ENCODE results near the gene ABCA1. TPM values are rescaled to one million over a fixed set of nuclear protein-coding genes. Genes with fewer than 3 reads are reported as not detected.
"Not testable (repeated sequence)": the region's sequence is repeated elsewhere in the genome, so short reads cannot be mapped to it uniquely, and the experiment has no call there.

The ABCA1 gene
- polyA plus RNA-seq, 1 experiment: 29.6 TPM

DNA sequence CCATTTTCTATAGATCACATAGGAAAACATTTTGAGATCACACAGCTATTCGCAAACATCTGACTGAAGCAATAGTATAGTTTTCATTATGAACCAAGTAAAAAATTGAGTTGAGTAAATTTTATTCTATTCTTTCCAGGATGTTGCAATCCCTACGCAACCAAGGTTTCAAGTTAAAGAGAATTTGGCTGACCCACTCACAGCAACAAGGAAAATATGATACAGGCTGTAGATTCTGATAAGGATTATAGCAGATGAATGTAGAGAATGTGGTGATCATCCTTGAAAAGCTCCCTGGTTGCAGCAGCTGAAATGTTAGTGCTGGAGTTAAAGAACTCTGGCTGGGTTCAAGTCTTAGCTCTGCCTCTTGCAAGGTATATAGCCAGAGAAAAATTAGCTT, 4.7 kb downstream of the ABCA1 start:
- POLR2A ChIA-PET: interaction anchor here (0.9 to 1.0 kb wide), 2 partner anchors 51 to 59 kb away, joined by 3 read pairs; no protein-coding TSS in a partner anchor

DNA sequence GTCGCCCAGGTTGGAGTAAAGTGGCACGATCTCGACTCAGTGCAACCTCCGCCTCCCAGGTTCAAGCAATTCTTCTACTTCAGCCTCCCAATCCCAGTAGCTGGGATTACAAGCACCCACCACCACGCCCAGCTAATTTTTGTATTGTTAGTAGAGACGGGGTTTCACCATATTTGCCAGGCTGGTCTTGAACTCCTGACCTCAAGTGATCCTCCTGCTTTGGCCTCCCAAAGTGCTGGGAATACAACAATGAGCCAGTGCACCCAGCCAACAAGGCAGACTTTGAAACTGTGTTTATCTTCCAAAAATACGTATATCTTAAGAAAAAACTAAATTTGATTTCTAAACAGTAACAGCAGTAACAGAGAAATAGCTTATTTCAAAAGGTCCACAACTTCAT, 5.2 kb downstream of the ABCA1 start:
- ChIA-PET CTCF (interaction anchor here (1.0 to 1.5 kb wide), 4 partner anchors 10 to 494 kb away, joined by 3 to 15 read pairs (median 3); no protein-coding TSS in a partner anchor), POLR2A (interaction anchor here (0.9 to 1.0 kb wide), 2 partner anchors 50 to 58 kb away, joined by 3 read pairs; no protein-coding TSS in a partner anchor)
- DNase-seq (ENCODE audit: low read depth, low spot score); H3K9me3 ChIP-seq (ENCODE audit: control insufficient read depth, insufficient read depth, low read length); H3K27ac ChIP-seq (ENCODE audit: low read depth, low read length); H3K27me3 ChIP-seq (ENCODE audit: control insufficient read depth, insufficient read depth, low read length); H3K4me3 ChIP-seq (ENCODE audit: low read depth, low read length): not testable (repeated sequence)

More for the DNA sequence above, 4.7 kb downstream of the ABCA1 start:
- H3K9me3 ChIP-seq (ENCODE audit: control insufficient read depth, insufficient read depth, low read length): no peaks in the 10 kb centered on the region; the same call in 1 of the 2 replicates
- no peak overlapping the region for H3K27ac ChIP-seq (ENCODE audit: low read depth, low read length)
- CTCF ChIA-PET: interaction anchor here (1.0 to 1.5 kb wide), 4 partner anchors 10 to 493 kb away, joined by 3 to 15 read pairs (median 3); no protein-coding TSS in a partner anchor
- no peaks in the 10 kb centered on the region for H3K27me3 ChIP-seq (ENCODE audit: control insufficient read depth, insufficient read depth, low read length)
- peak; percentile 59 for DNase-seq (ENCODE audit: low read depth, low spot score)
- TF ChIP-seq, protein P1, sequence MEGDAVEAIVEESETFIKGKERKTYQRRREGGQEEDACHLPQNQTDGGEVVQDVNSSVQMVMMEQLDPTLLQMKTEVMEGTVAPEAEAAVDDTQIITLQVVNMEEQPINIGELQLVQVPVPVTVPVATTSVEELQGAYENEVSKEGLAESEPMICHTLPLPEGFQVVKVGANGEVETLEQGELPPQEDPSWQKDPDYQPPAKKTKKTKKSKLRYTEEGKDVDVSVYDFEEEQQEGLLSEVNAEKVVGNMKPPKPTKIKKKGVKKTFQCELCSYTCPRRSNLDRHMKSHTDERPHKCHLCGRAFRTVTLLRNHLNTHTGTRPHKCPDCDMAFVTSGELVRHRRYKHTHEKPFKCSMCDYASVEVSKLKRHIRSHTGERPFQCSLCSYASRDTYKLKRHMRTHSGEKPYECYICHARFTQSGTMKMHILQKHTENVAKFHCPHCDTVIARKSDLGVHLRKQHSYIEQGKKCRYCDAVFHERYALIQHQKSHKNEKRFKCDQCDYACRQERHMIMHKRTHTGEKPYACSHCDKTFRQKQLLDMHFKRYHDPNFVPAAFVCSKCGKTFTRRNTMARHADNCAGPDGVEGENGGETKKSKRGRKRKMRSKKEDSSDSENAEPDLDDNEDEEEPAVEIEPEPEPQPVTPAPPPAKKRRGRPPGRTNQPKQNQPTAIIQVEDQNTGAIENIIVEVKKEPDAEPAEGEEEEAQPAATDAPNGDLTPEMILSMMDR (IDR thresholded peaks at IDR 0.05; ENCODE audit: low read depth, low read length): no peak
- no peak overlapping the region for H3K4me3 ChIP-seq (ENCODE audit: low read depth, low read length)

DNA sequence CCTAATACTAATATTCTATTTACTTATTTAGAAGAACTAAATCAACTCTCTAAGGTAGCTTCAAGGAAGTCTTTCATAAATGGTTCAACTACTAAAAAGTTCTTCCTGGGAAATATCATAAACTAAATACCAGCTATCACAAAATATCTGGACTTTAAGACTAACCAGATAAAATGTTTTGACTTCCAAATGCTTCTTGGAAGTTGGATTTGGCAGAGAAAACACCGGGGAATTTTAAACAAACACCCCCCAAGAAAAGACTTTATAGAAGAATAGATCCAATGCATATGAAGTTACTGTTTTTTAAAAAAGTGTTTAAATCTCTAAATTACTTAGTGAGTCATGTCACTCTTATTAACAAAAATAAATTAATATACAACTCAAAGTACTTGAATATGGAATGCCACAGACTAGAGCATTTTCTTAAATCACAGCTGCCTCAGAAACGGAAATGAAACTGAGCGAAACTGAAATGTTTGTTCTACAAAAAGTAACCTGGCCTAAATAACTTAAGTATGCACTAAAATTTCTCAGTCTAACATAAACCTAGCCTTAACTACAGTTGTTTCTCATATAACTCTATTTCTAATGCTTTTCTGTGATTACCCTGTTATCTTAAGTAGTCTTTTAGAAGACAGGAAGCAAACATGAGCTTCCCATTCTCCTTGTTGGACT, 6.8 kb downstream of the ABCA1 start:
- ChIA-PET POLR2A (no interaction called here), CTCF (interaction anchor here (1.3 kb wide), 1 partner anchor 58 kb away, joined by 5 read pairs; no protein-coding TSS in a partner anchor)
- TF ChIP-seq, protein P1 (IDR thresholded peaks at IDR 0.05; ENCODE audit: low read depth, low read length): no peak
- Histone ChIP-seq H3K27ac (ENCODE audit: low read depth, low read length) (no peak overlapping the region), H3K27me3 (ENCODE audit: control insufficient read depth, insufficient read depth, low read length) (no peaks in the 10 kb centered on the region), H3K9me3 (ENCODE audit: control insufficient read depth, insufficient read depth, low read length) (no peaks in the 10 kb centered on the region), H3K4me3 (ENCODE audit: low read depth, low read length) (no peak overlapping the region)
- no peak for DNase-seq (ENCODE audit: low read depth, low spot score)

DNA sequence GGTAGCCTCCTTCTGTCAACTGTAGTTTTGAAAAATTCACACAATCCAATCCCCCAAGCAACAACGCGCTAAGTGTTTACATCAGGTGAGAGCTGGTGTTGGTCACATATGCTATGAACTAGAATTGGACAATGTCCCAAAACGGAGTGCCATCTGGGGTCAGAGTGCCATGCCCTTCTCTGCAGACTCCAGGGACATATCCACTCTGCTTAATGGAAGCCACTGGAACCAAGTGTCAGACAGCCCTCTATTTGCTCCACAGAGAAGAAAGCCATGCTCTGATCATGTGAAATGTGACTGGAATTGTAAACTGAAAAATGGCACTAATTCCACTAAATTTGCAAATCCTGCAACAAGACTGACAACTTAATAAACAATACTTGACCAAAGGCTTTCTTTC, 12.2 kb downstream of the ABCA1 start:
- TF ChIP-seq, protein P1 (IDR thresholded peaks at IDR 0.05; ENCODE audit: low read depth, low read length): no peak
- DNase-seq (ENCODE audit: low read depth, low spot score): no peak
- Histone ChIP-seq H3K27me3 (ENCODE audit: control insufficient read depth, insufficient read depth, low read length) (no peaks in the 10 kb centered on the region), H3K27ac (ENCODE audit: low read depth, low read length) (no peak overlapping the region), H3K4me3 (ENCODE audit: low read depth, low read length) (no peak overlapping the region), H3K9me3 (ENCODE audit: control insufficient read depth, insufficient read depth, low read length) (no peaks in the 10 kb centered on the region)
- ChIA-PET CTCF (interaction anchor here (1.4 kb wide), 1 partner anchor 52 kb away, joined by 4 read pairs; no protein-coding TSS in a partner anchor), POLR2A (interaction anchor here (0.6 kb wide), 1 partner anchor 55 kb away, joined by 5 read pairs; no protein-coding TSS in a partner anchor)

DNA sequence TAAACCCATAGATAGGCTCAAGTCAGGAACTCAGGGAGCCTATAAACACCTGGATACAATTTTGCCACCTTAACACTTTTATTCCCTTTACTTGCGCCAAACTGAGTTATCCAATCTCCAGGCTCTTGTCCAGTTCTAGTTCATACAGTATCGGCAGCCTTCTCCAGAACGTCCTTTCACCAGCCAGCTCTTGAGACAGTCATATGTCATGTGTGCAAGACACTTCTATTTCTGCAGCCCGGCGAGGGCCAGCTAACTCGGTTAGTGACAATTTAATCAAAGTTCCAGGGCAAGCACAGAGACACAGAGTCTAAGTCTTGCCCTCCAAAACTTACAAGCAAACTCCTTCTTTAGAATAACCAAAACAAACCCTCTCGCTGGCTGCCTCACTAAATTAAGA, 12.9 kb downstream of the ABCA1 start:
- DNase-seq (ENCODE audit: low read depth, low spot score): no peak
- H3K27ac ChIP-seq (ENCODE audit: low read depth, low read length): no peak overlapping the region
- H3K9me3 ChIP-seq (ENCODE audit: control insufficient read depth, insufficient read depth, low read length): no peaks in the 10 kb centered on the region
- H3K27me3 ChIP-seq (ENCODE audit: control insufficient read depth, insufficient read depth, low read length): no peaks in the 10 kb centered on the region
- TF ChIP-seq, protein P1 (IDR thresholded peaks at IDR 0.05; ENCODE audit: low read depth, low read length): no peak
- ChIA-PET CTCF (no interaction called here), POLR2A (interaction anchor here (0.6 kb wide), 1 partner anchor 21 kb away, joined by 4 read pairs; no protein-coding TSS in a partner anchor)
- H3K4me3 ChIP-seq (ENCODE audit: low read depth, low read length): no peak overlapping the region
